OCI-LY1 (cell line): Measurements from ENCODE around the gene SURF4.
"Not testable (repeated sequence)": the region's sequence is repeated elsewhere in the genome, so short reads cannot be mapped to it uniquely, and the experiment has no call there.

Experiments used
- H2AFZ ChIP-seq: fragments of 200-600 bp; sonication (generic), shearing (Covaris generic); 2 replicates; pipeline ENCODE4 v1.6.0; 2014; ENCODE audit warnings: antibody characterized with exemption, mild to moderate bottlenecking, low read length
- H3F3A ChIP-seq: fragments of 200-600 bp; sonication (generic), shearing (Covaris generic); 2 replicates; pipeline ENCODE4 v1.6.0; 2014; ENCODE audit warnings: mild to moderate bottlenecking, antibody characterized with exemption, low read length, moderate library complexity; ENCODE audit not compliant: insufficient read depth
- H3K27ac ChIP-seq: fragments of 200-600 bp; sonication (generic); 2 replicates; pipeline ENCODE4 v1.5.1; 2014; ENCODE audit warnings: low read length, mixed run types, mild to moderate bottlenecking, low read depth; ENCODE audit not compliant: poor library complexity, severe bottlenecking
- H3K27me3 ChIP-seq: fragments of 200-600 bp; sonication (generic); 2 replicates; pipeline ENCODE4 v1.6.0; 2014; ENCODE audit warnings: antibody characterized with exemption, mild to moderate bottlenecking, low read length, moderate library complexity; ENCODE audit not compliant: insufficient read depth
- H3K36me3 ChIP-seq: fragments of 200-600 bp; sonication (generic); 2 replicates; pipeline ENCODE4 v1.6.1; 2014; ENCODE audit warnings: mild to moderate bottlenecking, antibody characterized with exemption, low read length, moderate library complexity, mixed read lengths; ENCODE audit not compliant: insufficient read depth
- H3K4me1 ChIP-seq: fragments of 200-600 bp; sonication (generic); 2 replicates; pipeline ENCODE4 v1.5.1; 2014; ENCODE audit warnings: mild to moderate bottlenecking, low read length, moderate library complexity; ENCODE audit not compliant: insufficient read depth, severe bottlenecking
- H3K4me2 ChIP-seq: fragments of 200-600 bp; sonication (generic), shearing (Covaris generic); 2 replicates; pipeline ENCODE4 v1.6.1; 2014; ENCODE audit warnings: low read length
- H3K4me3 ChIP-seq: fragments of 200-600 bp; sonication (generic); 2 replicates; pipeline ENCODE4 v1.5.1; 2014; ENCODE audit warnings: low read length, low read depth, mild to moderate bottlenecking, mixed read lengths; ENCODE audit not compliant: poor library complexity, severe bottlenecking
- H3K79me2 ChIP-seq: fragments of 200-600 bp; shearing (Covaris generic); 2 replicates; pipeline ENCODE4 v1.6.1; 2016; ENCODE audit warnings: mixed run types, low read length, mixed read lengths; ENCODE audit not compliant: insufficient read depth
- H3K9ac ChIP-seq: fragments of 200-600 bp; sonication (generic), shearing (Covaris generic); 2 replicates; pipeline ENCODE4 v1.6.1; 2014; ENCODE audit warnings: mild to moderate bottlenecking, low read length, mixed read lengths
- H3K9me2 ChIP-seq: fragments of 200-600 bp; sonication (generic), shearing (Covaris generic); 2 replicates; pipeline ENCODE4 v1.6.1; 2014; ENCODE audit warnings: low read depth, mild to moderate bottlenecking, low read length, mixed read lengths
- H3K9me3 ChIP-seq: fragments of 200-600 bp; shearing (Covaris generic); 2 replicates; pipeline ENCODE4 v1.6.1; 2014; ENCODE audit warnings: low read length, mixed read lengths
- H4K20me1 ChIP-seq: fragments of 200-600 bp; sonication (generic), shearing (Covaris generic); 2 replicates; pipeline ENCODE4 v1.6.0; 2016; ENCODE audit warnings: mild to moderate bottlenecking, low read length; ENCODE audit not compliant: insufficient read depth
- EZH2 ChIP-seq: fragments of 200-600 bp; sonication (generic), shearing (Covaris generic); IDR thresholded peaks from 2 replicates; pipeline ENCODE4 v1.8.0; 2017; ENCODE audit warnings: borderline replicate concordance, mixed run types, mild to moderate bottlenecking, antibody characterized with exemption, low read length, moderate library complexity, mixed read lengths
- TF ChIP-seq, protein P1 (sequence below): fragments of 200-600 bp; sonication (generic), shearing (Covaris generic); IDR thresholded peaks from 2 replicates; pipeline ENCODE4 v1.5.1; 2017; ENCODE audit warnings: mild to moderate bottlenecking, antibody characterized with exemption, low read length, moderate library complexity, mixed read lengths

The SURF4 gene

DNA sequence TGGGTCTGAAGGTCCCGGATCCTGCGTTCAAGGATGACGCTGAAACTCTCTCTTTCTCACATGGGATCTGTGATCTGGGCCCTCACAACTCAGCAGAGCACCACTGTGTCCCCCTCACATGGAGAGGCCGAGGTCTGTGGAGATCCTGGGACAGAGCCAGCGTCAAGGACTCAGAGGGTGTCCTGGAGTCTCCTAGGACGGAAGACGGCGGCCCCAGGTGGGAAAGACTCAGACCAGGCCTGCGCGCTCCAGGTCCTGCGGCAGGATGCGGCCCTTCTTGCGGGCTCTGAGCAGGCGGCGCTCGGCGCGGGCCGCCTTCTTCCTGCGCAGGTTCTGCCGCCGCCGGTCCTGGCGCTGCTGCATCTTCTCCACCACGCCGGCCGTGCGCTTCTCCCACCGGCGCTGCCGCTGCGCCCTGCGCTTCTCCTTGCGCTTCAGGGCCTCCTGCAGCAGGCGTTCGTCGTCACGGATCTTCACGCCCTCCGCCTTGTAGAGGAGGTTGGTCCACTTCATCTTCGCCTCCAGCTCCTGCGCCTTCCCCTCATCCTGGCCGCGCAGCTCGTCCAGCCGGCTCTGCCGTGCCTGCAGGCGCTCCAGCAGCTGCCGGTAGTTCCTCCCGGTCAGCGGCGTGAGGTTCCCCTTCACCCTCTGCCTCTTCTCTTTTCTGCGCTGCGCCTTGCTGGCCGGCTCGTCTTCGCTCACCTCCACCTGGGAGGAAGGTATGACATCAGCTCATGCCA is 44.0 kb downstream of the SURF4 start:
- H3K9me3 ChIP-seq, result no peaks in the 10 kb centered on the region
- no peaks in the 10 kb centered on the region for H3K9me2 ChIP-seq
- no peaks in the 10 kb centered on the region for H4K20me1 ChIP-seq
- no peak overlapping the region for H3K4me2 ChIP-seq
- no peak overlapping the region for H2AFZ ChIP-seq
- H3K9ac ChIP-seq, result no peak overlapping the region
- no peak overlapping the region for H3K4me3 ChIP-seq
- H3K36me3 ChIP-seq, result peaks cover 52% of the 10 kb centered on the region
- no peak overlapping the region for H3K27ac ChIP-seq
- no peaks in the 10 kb centered on the region for H3K27me3 ChIP-seq
- H3F3A ChIP-seq, result 0 out of 2 replicates have a peak, but pooled peaks cover 2% of the 10 kb centered on the region
- no peak for TF ChIP-seq EZH2
- TF ChIP-seq, protein P1, sequence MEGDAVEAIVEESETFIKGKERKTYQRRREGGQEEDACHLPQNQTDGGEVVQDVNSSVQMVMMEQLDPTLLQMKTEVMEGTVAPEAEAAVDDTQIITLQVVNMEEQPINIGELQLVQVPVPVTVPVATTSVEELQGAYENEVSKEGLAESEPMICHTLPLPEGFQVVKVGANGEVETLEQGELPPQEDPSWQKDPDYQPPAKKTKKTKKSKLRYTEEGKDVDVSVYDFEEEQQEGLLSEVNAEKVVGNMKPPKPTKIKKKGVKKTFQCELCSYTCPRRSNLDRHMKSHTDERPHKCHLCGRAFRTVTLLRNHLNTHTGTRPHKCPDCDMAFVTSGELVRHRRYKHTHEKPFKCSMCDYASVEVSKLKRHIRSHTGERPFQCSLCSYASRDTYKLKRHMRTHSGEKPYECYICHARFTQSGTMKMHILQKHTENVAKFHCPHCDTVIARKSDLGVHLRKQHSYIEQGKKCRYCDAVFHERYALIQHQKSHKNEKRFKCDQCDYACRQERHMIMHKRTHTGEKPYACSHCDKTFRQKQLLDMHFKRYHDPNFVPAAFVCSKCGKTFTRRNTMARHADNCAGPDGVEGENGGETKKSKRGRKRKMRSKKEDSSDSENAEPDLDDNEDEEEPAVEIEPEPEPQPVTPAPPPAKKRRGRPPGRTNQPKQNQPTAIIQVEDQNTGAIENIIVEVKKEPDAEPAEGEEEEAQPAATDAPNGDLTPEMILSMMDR, result no peak
- peaks cover 13% of the 10 kb centered on the region for H3K79me2 ChIP-seq
- peaks cover 17% of the 10 kb centered on the region for H3K4me1 ChIP-seq

DNA sequence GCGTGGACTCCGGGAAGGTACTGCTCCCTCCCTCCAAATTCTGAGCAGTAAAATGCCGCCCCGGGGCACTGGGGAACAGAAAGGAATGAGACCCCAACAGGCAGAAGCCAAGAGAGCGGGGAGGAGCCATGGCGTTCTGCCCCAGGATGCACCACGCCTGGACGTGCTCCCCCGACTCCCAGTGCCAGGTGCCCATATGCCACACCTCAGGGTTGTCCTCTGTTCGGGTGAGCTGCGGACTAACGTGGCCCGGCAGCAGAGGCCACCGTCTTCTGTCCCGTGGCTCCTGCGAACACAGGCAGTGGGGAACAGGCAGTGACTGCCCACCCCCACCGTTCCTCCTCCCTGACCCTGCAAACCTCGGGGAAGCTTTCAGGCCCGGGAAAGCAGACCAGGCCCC is 44.6 kb downstream of the SURF4 start:
- H3K27ac ChIP-seq, result no peak overlapping the region
- H3K9ac ChIP-seq, result no peak overlapping the region
- H3K27me3 ChIP-seq, result no peaks in the 10 kb centered on the region
- H3K9me2 ChIP-seq, result no peaks in the 10 kb centered on the region
- peaks cover 11% of the 10 kb centered on the region for H3K4me1 ChIP-seq
- H3K79me2 ChIP-seq, result peaks cover 13% of the 10 kb centered on the region
- H3F3A ChIP-seq, result 0 out of 2 replicates have a peak, but pooled peaks cover 2% of the 10 kb centered on the region
- no peak overlapping the region for H3K4me2 ChIP-seq
- peaks cover 52% of the 10 kb centered on the region for H3K36me3 ChIP-seq
- H4K20me1 ChIP-seq, result no peaks in the 10 kb centered on the region
- H3K9me3 ChIP-seq, result no peaks in the 10 kb centered on the region
- H2AFZ ChIP-seq, result no peak overlapping the region
- TF ChIP-seq EZH2, result no peak
- TF ChIP-seq, protein P1, result no peak
- no peak overlapping the region for H3K4me3 ChIP-seq

DNA sequence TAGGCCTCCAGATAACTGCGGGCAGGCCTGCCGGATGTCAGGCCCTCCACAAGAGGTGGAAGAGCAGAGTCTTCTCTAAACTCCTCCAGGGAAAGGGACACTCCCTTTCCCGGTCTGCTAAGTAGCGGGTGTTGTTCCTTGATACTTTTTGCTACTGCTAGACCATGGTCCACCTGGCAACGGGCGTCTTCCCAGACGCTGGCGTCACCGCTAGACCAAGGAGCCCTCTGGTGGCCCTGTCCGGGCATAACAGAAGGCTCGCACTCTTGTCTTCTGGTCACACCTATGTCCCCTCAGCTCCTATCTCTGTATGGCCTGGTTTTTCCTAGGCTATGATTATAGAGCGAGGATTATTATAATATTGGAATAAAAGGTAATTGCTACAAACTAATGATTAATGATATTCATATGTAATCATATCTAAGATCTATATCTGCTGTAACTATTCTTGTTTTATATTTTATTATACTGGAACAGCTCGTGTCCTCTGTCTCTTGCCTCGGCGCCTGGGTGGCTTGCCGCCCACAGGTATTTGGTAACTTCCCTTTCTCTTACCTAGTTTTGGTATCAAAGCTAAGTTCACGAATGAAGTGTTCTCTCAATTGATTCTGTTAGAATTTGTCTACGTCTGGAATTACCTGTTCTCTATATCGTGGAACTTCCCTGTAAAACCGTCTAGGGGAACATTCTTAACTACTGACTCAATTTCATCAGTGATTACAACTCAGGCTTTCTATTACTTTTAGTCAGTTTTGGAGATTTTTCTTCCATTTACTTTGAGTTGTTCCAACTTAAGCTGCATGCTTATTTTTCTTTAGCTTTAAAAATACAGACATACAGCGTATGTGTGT is 46.3 kb downstream of the SURF4 start:
- TF ChIP-seq, protein P1, result peak; percentile 53
- peaks cover 49% of the 10 kb centered on the region for H3K36me3 ChIP-seq
- H2AFZ ChIP-seq, H3K27ac ChIP-seq, H3K9me2 ChIP-seq, H3K4me2 ChIP-seq, H3K79me2 ChIP-seq, H3K27me3 ChIP-seq, H4K20me1 ChIP-seq, H3K9ac ChIP-seq, H3K9me3 ChIP-seq, H3K4me1 ChIP-seq, H3F3A ChIP-seq, H3K4me3 ChIP-seq: not testable (repeated sequence)
